Activated CD4-positive, CD25-positive, alpha-beta regulatory T cell treated with anti-CD3 and anti-CD28 coated beads, Interleukin-2, amount 50 U/mL, for 24 hours (primary cell): ENCODE results near the gene LPP.

Experiments
- ATAC-seq, 2 donors: fragments of 150-1000 bp; cut with Tn5 transposase; one replicate each; pipeline ENCODE4 v1.10.0; 2021; ENCODE audit warnings: mild to moderate bottlenecking in 1 of 2, moderate library complexity in 1 of 2

Gene LPP

DNA sequence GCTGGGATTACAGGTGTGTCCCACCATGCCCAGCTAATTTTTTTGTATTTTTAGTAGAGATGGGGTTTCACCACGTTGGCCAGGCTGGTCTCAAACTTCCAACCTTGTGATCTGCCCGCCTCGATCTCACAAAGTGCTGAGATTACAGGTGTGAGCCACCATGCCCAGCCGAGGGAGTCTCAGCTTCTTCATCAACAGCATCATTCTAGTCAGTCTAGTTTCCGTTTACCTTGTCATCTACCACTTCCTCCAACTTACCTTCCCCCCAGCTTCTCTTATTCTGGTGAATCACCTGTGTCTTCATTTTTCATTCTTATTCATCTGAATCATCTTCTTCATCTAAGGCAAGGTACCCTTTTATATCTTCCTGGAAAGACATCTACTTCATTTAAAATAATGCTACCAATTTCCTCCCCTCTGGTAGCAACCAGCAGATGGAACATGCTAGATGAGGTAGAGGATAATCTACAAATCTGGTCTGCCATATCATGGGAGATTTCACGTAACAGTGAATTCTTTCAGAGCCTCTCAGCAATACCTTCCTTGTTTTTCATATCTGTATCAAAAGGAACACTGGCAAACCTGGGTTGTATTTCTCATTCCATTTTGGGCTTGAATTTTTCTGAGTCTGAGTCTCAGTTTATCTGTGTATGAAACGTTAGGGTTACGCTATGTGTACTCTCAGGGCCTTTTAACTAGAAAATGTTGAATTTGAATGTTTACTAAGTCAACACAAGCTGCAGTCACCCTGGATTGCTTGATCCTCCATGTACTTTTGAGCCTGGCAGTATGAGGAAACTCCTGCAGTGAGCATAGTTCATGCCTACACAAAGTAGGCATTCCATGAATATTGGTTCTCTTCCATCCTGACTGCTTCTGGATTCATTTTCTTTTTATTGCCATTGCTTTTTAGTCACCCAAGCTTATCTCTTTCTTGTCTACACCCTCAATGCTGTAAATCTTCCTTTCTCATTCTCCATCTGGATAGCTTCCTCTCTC is 16.8 kb downstream of the LPP start:
- peak; percentile 86 to 87 for ATAC-seq

DNA sequence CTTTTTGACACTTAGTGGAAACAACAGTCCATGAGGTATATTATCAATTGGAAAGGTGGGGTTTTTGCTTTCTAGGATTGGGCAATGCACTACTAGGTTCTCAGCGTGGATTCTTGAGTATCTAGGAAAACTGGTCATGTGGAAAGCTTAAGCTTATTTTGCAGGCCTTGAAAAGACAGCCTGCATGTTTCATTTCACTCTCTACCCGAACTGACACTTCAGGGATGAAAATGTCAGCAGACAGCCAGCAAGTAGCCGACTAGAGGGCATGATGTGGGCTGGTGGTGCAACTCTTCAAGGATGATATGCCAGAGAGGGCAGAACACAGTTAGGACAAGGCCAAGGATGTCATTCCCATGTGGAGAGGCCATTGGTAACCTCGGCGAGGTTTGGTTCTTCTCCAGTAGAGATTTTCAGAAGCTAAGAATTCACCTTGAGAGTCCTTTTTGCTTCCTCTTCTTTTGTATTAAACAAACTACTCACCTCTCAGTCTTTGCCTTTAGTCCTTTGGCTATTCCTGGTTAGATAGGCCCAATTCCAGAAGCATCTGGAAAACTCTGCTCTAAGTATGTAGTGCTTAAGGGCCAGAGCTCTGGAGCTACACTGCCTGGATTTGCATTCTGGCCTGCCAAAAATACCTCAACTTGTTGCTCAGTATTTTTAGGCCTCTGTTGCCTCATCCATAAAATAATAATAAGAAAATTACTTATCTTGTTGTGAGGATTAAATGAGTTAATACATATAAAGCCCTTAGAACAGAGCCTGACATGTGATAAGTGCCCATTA is 17.9 kb downstream of the LPP start:
- ATAC-seq: no peak

DNA sequence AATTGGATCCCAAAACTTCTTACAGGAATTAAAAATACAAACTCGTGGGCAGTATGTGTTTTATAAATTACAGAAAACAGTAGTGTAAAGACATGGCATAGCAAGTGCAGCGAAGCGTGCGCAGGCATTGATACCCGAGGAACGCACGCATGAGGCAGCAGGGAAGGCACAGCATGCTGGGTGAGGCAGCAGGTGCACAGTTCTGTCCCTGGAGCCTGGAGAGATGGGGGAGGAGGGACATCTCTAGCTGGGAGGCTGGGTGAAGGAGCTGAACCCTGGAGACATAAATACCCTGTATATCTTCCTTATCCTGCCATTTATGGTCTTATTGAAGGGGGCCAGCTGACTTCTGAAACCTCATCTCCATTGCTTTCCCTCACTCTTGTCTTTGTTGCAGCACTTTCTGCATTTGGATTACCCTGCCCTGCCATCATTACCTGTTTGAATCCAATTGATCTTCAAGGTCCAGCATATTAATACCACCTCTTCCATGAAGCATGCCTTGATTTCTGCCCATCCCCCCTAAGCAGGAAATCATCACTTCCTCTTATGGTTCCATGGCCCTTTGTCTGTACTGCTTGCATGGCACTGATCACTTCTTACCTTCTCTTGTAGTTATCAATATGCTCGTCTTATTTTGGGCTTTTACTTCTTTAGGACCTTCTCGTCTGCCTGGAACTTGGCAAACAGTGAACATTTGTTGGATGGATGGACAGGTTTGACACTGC is 20.5 kb downstream of the LPP start:
- no peak for ATAC-seq

DNA sequence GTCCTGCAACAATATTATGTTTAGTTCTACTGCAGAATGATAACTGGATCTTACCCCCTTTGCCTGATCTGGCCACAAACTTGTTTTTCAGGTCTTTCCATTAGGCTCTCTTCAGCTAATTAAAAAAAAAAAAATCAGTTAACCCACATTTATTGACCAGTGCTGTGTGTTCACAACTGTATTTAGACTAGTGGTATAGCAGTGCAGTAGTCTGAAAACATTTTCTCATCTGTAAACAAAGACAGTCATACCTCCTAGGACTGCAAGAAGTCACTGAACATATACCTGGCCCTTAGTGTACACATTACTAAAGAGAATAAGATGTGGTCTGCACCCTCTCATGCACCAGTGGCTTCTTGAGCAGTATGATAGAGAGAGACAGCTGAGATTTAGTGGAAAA is 22.5 kb downstream of the LPP start:
- no peak for ATAC-seq

DNA sequence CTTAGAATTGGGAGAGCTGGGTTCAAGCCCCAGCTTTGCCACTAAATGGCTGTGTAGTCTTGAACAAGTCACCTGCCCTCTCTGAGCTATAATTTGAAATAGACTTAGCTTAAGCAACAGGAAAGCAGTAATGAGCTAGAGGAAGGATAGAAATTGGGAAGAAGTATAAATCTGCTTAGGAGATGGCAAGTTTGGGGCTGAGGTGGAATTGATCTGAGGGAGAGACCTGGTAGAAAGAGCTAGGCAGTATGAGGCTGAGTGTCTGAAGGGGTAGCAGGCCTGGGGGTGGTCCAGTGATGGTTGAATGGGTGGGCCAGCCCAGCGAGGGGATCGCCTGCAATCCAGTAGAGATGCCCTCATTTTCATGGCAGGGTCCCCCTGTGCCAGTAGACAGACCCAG is 22.9 kb downstream of the LPP start:
- no peak for ATAC-seq

DNA sequence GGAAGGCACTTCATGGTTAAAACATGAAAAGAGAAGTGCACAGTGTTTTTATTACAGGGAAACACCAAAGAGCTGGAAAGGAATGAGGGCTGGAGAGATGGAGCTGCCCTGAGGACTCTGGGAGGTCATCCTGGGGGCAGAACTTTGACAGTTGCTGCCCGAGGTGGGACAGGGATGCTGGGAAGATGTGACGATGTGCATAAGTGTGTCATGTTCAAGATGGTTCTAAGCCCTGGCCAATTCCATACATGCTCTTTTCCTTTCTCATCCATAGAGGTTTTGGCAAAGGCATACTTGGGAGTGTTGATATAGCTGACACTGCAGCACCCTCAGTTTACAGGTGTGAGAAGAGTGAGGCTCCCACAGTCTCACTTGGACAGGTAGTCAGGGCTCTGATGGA is 23.8 kb downstream of the LPP start:
- ATAC-seq: no peak

DNA sequence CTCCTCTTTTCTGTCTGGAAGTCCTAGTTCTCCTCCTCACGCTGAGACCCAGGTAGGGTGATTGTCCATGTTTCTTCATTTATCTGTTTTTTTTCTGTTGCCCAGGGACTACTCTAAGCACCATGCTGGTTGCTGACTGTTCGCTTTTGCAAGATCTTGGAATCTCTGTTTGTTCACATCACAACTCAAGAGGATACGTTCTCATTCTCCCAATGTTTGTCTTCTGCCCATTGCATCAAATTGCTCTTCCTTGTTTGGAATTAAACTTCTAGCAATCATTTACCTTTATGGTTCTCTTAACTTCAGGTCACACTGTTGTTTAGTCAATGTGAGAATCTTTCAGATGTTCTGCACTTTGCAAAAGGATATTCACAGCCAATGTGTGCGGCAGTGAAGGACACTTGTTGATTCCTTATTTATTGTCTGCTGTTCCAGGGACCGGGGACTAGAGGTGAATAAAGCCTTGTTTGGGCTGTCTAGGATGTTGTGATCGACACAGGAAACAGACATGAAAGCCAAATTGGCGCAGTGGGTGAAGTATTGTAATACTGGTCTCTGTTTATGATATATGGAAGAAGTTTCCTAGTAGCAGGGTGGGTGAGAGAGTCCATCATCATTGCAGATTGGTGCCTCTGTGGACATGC is 24.5 kb downstream of the LPP start:
- ATAC-seq: no peak

DNA sequence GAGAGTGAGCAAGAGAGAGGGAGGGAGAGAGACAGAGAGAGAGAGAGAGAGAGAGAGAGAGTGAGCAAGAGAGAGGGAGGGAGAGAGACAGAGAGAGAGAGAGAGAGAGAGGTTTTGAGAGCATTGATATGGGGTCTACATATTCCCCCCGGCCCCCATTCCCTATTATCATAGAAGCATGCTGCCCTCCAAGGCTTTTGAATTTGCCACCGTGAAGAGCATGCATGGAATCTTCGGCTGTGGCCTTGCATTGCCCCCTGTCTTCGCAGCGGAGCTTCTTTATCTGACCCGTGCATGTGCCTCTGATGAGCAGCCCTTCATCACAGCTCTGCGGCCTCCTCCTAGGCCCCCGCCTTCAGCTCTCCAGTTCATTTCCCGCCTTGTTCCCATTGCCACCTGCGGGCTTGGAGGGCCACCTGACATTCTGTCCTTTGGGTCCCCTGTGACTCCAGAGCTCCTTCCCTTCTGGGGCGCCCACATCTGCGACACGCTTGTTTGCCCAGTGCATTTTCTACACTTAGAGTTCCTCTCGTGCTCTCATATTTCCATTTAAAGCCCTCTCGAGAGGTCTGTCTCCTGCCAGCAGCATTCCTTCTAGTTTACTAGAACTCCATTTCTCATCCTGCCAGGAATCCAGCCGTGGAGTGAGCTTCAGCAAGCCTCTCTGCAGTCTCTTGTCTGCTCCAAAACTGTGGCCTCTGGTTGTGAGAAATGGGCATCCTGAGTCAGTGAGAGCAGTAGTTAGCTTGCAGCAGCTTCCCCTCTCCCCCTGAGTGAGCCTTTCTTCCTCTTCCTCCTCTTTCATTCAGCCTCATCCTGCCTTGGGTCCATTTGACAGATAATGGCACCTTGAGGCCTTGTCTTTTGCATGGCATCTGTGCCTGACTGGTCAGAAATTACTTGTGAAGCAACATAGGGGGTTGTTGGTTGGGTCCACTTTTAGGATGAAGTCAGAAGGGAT is 25.3 kb downstream of the LPP start:
- no peak for ATAC-seq

DNA sequence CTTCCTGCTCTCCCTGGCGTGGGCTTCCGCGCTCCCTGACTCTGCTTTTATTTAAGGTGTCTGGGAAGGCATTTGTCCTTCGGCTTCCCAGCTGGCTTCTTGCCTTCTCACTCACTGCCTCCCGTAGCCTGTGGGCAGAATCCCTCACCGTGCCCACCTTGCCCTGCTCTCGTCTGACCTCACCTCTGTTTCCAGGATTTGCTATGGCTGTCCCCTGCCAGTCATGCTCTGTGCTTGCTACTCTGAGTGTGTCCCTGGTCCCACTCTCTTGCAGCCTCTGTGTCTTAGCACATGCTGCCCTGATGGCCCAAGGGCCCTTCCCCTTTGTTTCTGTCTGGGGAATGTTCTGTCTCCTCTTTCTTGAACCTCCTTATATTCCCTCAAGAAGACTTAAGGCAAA is 26.2 kb downstream of the LPP start:
- ATAC-seq: no peak

DNA sequence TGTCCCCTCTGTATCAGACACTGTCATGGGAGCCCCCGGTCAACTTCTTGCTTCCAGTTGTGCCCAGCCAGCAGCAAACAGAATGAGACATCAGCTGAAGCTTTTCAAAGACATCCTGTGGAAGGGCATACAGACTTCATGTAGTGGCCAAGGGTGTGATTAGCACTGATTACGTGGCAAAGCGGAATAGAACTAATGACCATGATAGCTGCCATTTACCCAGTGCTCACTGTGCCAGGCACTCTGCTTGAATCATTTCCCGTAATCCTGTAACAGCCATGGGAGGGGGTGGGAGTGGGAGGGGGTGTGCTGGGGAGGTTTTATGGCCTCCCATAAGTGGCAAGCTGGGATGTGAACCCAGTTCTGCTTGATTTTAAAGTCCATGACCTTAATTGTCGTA is 29.5 kb downstream of the LPP start:
- ATAC-seq: no peak

DNA sequence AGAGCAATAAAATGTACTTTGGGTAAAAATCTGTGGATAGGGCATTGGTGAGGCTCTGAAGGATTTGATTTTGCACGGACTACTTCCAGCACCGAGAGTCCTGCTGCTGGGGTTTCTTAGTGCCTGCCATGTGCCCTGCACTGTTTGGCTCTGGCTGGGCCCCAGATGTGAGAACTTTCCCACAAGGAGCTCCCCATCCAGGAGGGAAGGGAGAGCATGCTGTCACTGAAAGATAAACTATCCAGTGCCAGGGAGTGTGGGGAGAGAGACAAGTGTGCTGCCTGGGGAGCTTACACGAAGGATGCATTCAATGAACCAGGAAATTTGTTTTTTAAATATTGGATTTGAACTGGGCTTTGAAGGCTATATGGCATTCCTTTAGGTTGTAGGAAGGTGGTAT is 30.2 kb downstream of the LPP start:
- no peak for ATAC-seq

DNA sequence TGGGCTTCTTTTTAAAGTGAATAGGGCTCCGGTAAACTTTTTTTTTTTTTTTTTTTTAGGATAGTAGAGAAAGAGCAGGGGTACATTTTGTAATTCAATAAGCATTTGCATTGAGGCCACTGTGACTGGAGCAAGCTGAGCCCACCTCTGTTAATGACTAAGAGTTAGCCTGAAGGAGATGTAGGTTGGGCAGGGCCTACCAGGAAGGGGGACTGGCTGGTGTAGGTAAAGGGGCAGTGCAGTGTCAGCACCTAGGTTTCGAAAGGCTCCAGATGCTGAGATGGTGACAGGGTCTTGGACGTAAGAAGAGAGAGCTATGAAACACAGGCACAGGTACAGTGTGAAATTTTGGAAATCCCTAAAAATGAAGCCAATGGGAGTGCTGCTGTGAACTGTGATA is 30.7 kb downstream of the LPP start:
- no peak for ATAC-seq

DNA sequence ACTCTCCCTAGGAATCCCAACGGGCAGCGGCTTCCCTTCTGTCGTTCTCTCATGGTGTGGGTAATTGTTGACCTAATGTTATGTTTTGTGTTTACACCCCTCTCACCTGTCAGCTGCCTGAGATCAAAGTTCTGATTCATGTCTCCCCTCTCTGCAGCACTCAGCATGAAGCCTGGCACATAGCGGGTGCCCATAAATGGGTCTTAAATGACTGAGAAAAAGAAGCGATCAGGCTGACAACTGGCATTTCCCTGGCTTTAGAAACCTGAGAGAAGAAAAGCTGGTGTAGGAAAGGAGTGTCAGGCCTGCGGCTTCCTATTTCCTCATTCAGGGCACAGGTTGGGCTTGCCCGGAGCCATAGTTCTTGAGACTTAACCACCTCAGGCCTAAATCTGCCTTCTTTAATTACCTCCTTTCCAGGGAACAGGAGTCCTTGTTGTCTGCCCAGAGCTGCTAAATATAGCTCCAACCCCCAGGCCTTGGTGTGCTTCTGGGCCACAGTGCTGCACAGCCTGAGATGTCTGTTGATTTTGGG is 31.8 kb downstream of the LPP start:
- no peak for ATAC-seq

DNA sequence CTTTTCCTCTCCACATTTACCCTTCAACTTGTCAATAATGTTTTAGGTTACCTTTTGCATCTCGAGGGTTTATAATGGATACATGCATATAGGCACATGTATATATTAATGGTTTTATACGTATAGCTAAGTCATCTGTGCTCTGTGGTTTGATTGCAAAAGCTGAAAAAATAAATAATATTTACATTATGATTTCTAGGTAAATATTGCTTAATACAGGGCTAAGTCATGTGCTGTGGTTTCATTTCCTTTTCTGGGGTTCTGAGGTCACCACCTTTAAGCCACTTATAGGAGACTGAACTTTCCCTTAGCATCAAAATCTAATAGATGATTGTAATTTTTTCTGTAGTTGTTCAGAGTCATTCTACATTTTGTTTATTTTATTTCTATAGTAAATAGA is 33.1 kb downstream of the LPP start:
- ATAC-seq: peak; percentile 74 to 76

DNA sequence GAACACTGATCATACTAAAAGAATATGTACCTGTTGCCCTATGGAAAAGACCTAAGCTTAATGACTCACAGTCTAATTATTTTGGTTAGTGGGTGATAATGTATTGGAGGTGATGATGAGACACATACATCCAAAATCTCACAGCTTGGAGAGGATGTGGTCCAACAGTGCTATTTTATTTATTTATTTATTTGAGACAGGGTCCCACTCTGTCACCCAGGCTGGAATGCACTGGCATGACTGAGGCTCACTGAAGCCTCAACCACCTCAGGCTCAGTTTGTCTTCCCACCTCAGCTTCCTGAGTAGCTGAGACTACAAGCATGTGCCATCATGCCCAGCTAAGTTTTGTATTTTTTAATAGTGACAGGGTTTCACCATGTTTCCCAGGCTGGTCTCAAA is 35.0 kb downstream of the LPP start:
- peak in 1 of 2 donors; percentile 11 for ATAC-seq

DNA sequence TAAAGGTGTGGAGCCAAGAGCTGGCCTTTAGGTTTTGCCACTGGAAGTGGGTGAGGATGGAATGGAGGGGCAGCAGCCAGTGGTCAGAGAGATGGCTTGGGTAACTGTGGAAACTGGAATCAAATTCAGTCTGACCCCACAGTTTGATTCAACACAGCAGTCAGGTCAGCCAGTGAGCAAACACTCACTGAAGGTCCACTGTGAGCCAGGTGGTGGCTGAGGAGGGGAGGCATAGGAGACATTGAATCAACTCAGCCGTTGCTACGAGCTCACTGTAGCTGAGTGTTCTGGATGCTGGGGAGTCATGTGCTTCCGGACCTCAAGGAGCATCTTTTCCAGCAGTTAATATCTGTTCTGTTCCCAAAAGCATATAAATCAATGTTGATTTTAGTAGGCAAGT is 37.5 kb downstream of the LPP start:
- ATAC-seq: no peak

DNA sequence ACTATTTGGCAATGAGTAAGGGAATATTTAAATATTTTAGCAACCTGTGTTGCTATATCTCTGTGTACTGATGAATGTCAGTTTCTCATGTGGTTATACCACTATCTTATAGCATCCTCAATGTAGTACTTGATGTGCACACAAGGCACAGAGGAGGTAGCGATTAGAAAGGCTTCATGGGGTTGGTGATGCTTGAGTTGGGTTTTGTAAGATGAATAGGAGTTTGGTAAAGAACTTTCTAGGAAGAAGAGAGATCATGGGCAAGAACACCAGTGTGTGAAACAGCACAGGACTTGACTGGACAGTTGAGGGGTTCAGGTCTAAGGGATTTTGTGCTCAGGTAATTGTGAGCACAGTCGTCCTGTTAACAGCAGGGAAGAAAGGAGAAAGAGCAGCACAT is 38.1 kb downstream of the LPP start:
- ATAC-seq: no peak

DNA sequence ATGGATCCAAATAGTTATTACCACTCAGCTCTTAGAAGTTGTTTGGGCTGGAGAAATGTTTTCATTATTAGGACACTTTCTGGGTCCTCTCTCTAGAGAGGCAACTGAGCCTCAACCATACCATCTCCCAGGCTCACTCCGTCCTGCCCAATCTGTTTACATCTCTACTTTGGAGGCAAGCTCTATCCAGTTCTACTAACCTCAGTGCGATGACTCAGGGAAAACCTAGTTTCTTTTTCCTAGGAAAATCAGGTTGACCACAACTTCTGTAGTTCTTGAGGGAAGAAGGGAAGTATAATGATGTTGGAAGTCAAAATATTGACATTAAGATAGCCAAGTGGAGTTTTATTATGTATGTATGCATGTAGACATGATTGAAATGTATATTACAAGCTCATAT is 40.4 kb downstream of the LPP start:
- no peak for ATAC-seq

DNA sequence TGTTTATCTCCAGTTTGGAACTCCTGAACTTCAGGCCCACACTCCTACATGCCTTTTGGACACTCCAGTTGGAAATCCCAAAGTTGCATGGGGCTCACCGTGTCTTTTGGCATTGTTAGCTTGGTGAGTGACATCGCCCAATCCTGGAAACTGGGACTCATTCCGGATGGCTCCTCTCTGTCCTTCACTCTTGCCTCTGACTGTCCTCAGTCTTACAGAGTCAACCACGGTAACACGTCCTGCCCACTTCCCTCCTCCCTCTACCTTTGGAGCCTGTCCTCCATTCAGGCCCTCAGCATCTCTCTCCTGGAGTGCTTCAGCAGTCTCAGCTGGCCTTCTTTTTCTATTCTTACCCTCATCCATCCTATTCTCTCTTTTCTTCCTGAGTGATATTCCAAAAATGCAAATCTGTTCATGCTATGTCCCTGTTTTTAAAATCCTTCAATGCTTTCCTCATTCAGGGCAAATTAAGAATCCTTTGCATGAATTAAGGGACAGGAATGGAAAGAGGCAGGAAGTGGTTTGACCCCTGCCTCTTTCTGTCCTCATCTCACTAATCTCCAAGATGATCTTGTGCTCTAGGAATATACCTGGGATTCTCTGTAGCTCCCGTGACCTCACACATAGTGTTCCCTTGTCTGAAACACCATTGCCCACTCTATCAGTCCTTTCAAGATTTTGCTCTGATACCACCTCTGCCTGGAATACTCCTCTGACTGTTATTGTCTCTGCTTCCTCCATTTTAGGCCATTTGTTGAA is 42.5 kb downstream of the LPP start:
- ATAC-seq: no peak

DNA sequence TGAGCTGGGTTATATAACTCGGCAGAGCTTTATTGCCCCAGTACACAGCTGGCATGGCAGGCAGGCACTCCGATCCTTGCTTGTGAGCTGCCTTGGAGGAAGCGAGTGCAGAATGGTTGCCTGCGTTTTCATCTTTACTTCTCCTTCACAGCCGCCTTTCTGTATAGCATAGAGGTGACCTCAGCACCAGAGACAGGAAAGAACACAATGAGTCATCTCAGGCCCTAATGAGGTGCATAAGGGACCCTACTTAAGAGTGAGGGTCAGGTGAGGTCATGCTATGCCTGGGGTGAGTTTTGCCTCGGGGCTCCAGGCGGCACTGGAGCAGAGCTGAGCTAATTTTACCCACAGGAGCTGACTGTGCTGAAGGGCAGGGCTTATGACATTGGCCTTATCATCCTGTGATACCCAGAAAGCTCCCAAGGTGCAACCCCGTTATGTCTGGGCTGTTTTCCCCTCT is 43.5 kb downstream of the LPP start:
- peak; percentile 76 to 77 for ATAC-seq
